CD14-positive monocyte (primary cell): ENCODE measurements around the gene KHDRBS2. TPM values are rescaled to one million over a fixed set of nuclear protein-coding genes. Genes with fewer than 3 reads are reported as not detected.

Experiments used
- DNase-seq, 3 donors: peaks; one replicate each; pipeline ENCODE4 v3.0.0-alpha.2; 2011 to 2022
- H2AFZ ChIP-seq: 2 replicates; pipeline ENCODE4 v1.6.0; 2012; ENCODE audit warnings: mild to moderate bottlenecking, low read depth, low read length, inconsistent platforms; ENCODE audit not compliant: insufficient read depth, poor library complexity, severe bottlenecking
- H3K27ac ChIP-seq, 2 donors: 1 replicate in 1 of 2; 2 replicates in 1 of 2; pipeline ENCODE4 v1.5.1; 2012 to 2013; ENCODE audit warnings: low read length in 2 of 2, control low read depth in 1 of 2, inconsistent platforms in 1 of 2, low read depth in 1 of 2, mild to moderate bottlenecking in 1 of 2
- H3K27me3 ChIP-seq, 2 donors: one replicate each; pipeline versions ENCODE4 v1.6.0 to v1.6.1; 2011 to 2013; ENCODE audit warnings: low read length in 2 of 2; ENCODE audit not compliant: control insufficient read depth in 2 of 2, insufficient read depth in 2 of 2
- H3K36me3 ChIP-seq, 2 donors: replicated peaks in 1 of 2; 1 replicate in 1 of 2; 2 replicates in 1 of 2; pipeline versions ENCODE4 v1.5.1 to v1.6.1; 2012 to 2013; ENCODE audit warnings: low read length in 2 of 2, control low read depth in 1 of 2, inconsistent platforms in 1 of 2, mild to moderate bottlenecking in 1 of 2; ENCODE audit not compliant: insufficient read depth in 2 of 2, control insufficient read depth in 1 of 2
- H3K4me1 ChIP-seq, 2 donors: 1 replicate in 1 of 2; 2 replicates in 1 of 2; pipeline versions ENCODE4 v1.5.1 to v1.6.1; 2012 to 2013; ENCODE audit warnings: low read length in 2 of 2, control low read depth in 1 of 2, inconsistent platforms in 1 of 2, mild to moderate bottlenecking in 1 of 2, moderate library complexity in 1 of 2; ENCODE audit not compliant: insufficient read depth in 2 of 2, control insufficient read depth in 1 of 2
- H3K4me2 ChIP-seq: replicated peaks from 2 replicates; pipeline ENCODE3; 2012; ENCODE audit warnings: low read length, moderate library complexity, mild to moderate bottlenecking; ENCODE audit not compliant: poor library complexity, severe bottlenecking; ENCODE audit errors: extremely low read depth
- H3K4me3 ChIP-seq, 3 experiments: fragments of 200-600 bp in 1 of 3; sonication (generic) in 1 of 3; replicated peaks in 1 of 3; 1 replicate in 2 of 3; 2 replicates in 1 of 3; pipeline ENCODE4 v1.5.1; 2011 to 2013; ENCODE audit warnings: low read length in 3 of 3, mild to moderate bottlenecking in 3 of 3, control low read depth in 2 of 3, low read depth in 2 of 3, inconsistent platforms in 1 of 3, moderate library complexity in 1 of 3
- H3K79me2 ChIP-seq: 2 replicates; pipeline ENCODE4 v1.6.0; 2012; ENCODE audit warnings: mild to moderate bottlenecking, control low read depth, inconsistent platforms, low read length, moderate library complexity; ENCODE audit not compliant: insufficient read depth
- H3K9ac ChIP-seq: 2 replicates; pipeline ENCODE4 v1.6.0; 2017; ENCODE audit warnings: low read length, mild to moderate bottlenecking; ENCODE audit not compliant: insufficient read depth, poor library complexity, severe bottlenecking
- H3K9me3 ChIP-seq, 2 donors: replicated peaks in 1 of 2; 1 replicate in 1 of 2; 2 replicates in 1 of 2; pipeline versions ENCODE4 v1.5.1 to v1.6.1; 2012 to 2013; ENCODE audit warnings: low read length in 2 of 2, control low read depth in 1 of 2; ENCODE audit not compliant: control insufficient read depth in 1 of 2, insufficient read depth in 1 of 2
- H4K20me1 ChIP-seq: 2 replicates; pipeline ENCODE4 v1.6.0; 2012; ENCODE audit warnings: mild to moderate bottlenecking, low read length, control low read depth, moderate library complexity; ENCODE audit not compliant: insufficient read depth
- H3K27ac Mint-ChIP-seq, 7 donors: one replicate each; pipeline ENCODE4 v1.8.0; 2020; ENCODE audit warnings: mild to moderate bottlenecking in 7 of 7, mixed read lengths in 7 of 7, moderate library complexity in 6 of 7, inconsistent platforms in 2 of 7
- H3K27me3 Mint-ChIP-seq, 3 donors: one replicate each; pipeline ENCODE4 v1.8.0; 2021 to 2022; ENCODE audit warnings: low read depth in 3 of 3, mild to moderate bottlenecking in 3 of 3, mixed read lengths in 3 of 3, moderate library complexity in 3 of 3, inconsistent platforms in 1 of 3
- H3K36me3 Mint-ChIP-seq, 2 donors: one replicate each; pipeline ENCODE4 v1.8.0; 2020; ENCODE audit warnings: mixed read lengths in 2 of 2, inconsistent platforms in 1 of 2, mild to moderate bottlenecking in 1 of 2
- H3K4me1 Mint-ChIP-seq: one replicate; pipeline ENCODE4 v1.8.0; 2020; ENCODE audit warnings: mild to moderate bottlenecking, mixed read lengths
- H3K4me3 Mint-ChIP-seq, 2 donors: one replicate each; pipeline ENCODE4 v1.8.0; 2020; ENCODE audit warnings: mild to moderate bottlenecking in 2 of 2, mixed read lengths in 2 of 2, moderate library complexity in 1 of 2
- H3K9me3 Mint-ChIP-seq, 7 donors: one replicate each; pipeline ENCODE4 v1.8.0; 2020 to 2022; ENCODE audit warnings: mixed read lengths in 7 of 7, mild to moderate bottlenecking in 6 of 7, moderate library complexity in 6 of 7, inconsistent platforms in 2 of 7
- WGBS: methylation state at CpG from one replicate; pipeline ENCODE4 v1.1.5; 2013; ENCODE audit warnings: missing lambda C conversion rate; ENCODE audit not compliant: insufficient coverage; 5-methylcytosine and 5-hydroxymethylcytosine counted together
- intact Hi-C, 2 donors: fragments of 100-400 bp; cut with micrococcal nuclease; formaldehyde crosslinking; loops; one replicate each; pipeline versions ENCODE4 v1.15.0 to v1.15.1; 2023
- polyA plus RNA-seq, 3 donors: library from polyadenylated mRNA; depleted of rRNA in 1 of 3; unstranded in 2 of 3; stranded (reverse) in 1 of 3; fragments of 300-500 nt in 2 of 3; fragments of >200 nt in 1 of 3; fragmentation: Illumina TruSeq in 2 of 3; gene quantifications; 1 replicate in 2 of 3; 2 replicates in 1 of 3; pipeline ENCODE4 v1.2.3, GENCODE V29; 2012 to 2021
- TF ChIP-seq, protein P1 (sequence below): fragments of 200-600 bp; IDR thresholded peaks from one replicate; pipeline ENCODE4 v1.8.0; 2022; ENCODE audit warnings: antibody characterized with exemption, mild to moderate bottlenecking

The KHDRBS2 gene
- polyA plus RNA-seq, 3 donors: 0.09 to 0.57 (median 0.14) TPM

DNA sequence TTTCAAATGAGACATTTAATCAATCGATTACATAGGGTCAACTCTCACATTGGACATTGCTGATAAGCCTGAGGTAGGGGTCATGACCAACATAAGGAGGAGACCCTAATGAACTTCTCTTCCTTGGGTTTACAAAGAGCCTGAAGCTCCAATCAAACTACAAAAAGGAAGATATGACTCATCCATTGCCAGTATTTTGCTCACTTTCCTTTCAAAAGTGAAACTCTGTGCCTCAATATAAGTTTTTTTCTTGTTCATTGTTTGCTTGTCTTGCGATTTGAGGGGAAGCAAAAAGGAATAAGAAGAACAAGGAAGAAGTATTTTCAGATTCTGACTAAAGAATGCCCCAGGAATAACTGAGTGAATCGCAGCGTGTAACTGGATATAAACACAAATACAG is 38.8 kb upstream of the KHDRBS2 start:
- H2AFZ ChIP-seq: no peak overlapping the region
- Mint-ChIP-seq H3K4me3 (no peak overlapping the region), H3K27me3 (no peaks in the 10 kb centered on the region), H3K9me3 (peaks cover 0 to 2% (median 0%) of the 10 kb centered on the region in 7 donors), H3K36me3 (no peaks in the 10 kb centered on the region), H3K4me1 (no peaks in the 10 kb centered on the region), H3K27ac (no peak overlapping the region)
- WGBS: no CpG with 5 or more reads among the region's 4 CpGs
- DNase-seq: no peak
- H3K4me1 ChIP-seq: no peaks in the 10 kb centered on the region
- no peaks in the 10 kb centered on the region for H3K36me3 ChIP-seq
- no peaks in the 10 kb centered on the region for H4K20me1 ChIP-seq
- no peaks in the 10 kb centered on the region for H3K9me3 ChIP-seq
- H3K4me2 ChIP-seq: no peak overlapping the region
- H3K4me3 ChIP-seq: no peak overlapping the region
- H3K79me2 ChIP-seq: no peaks in the 10 kb centered on the region
- H3K27ac ChIP-seq: no peak overlapping the region
- H3K9ac ChIP-seq: no peak overlapping the region
- intact Hi-C loops: no loop called here
- no peaks in the 10 kb centered on the region for H3K27me3 ChIP-seq
- TF ChIP-seq, protein P1, sequence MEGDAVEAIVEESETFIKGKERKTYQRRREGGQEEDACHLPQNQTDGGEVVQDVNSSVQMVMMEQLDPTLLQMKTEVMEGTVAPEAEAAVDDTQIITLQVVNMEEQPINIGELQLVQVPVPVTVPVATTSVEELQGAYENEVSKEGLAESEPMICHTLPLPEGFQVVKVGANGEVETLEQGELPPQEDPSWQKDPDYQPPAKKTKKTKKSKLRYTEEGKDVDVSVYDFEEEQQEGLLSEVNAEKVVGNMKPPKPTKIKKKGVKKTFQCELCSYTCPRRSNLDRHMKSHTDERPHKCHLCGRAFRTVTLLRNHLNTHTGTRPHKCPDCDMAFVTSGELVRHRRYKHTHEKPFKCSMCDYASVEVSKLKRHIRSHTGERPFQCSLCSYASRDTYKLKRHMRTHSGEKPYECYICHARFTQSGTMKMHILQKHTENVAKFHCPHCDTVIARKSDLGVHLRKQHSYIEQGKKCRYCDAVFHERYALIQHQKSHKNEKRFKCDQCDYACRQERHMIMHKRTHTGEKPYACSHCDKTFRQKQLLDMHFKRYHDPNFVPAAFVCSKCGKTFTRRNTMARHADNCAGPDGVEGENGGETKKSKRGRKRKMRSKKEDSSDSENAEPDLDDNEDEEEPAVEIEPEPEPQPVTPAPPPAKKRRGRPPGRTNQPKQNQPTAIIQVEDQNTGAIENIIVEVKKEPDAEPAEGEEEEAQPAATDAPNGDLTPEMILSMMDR: no peak

DNA sequence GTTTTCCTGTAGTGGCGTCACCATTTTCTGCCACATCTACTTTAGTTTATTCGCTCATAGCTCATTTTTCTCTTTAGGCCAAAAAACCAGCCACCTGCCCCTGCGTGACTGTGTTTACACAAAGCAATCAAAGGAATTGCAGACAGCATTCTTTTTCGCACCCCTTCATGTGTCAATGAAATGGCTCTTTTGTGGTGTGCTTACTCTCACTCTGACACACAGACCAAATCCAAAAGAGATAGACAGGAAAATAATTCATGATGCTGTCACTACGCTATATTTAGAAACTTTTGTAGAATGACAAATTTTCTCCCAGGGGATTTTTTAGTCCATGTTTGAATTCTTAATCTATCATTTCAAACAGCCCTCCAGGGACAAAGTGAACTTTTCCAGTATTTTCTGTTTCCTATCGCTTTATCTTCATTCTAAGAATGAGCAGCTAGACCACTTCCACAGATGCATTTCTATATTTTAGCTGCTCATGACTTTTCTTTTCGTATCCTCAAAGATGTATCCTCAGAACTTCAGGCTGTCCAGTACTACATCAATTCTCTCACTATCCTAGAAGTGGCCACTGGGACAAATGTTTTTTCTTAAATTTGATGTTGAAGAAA is 37.9 kb upstream of the KHDRBS2 start:
- DNase-seq: no peak
- H3K4me2 ChIP-seq: no peak overlapping the region
- H3K36me3 ChIP-seq: no peaks in the 10 kb centered on the region
- no peaks in the 10 kb centered on the region for H3K4me1 ChIP-seq
- no peak overlapping the region for H2AFZ ChIP-seq
- Mint-ChIP-seq H3K36me3 (no peaks in the 10 kb centered on the region), H3K4me3 (no peak overlapping the region), H3K27me3 (no peaks in the 10 kb centered on the region), H3K9me3 (peaks cover 0 to 2% (median 0%) of the 10 kb centered on the region in 7 donors), H3K4me1 (no peaks in the 10 kb centered on the region), H3K27ac (no peak overlapping the region)
- H3K9ac ChIP-seq: no peak overlapping the region
- no peak overlapping the region for H3K4me3 ChIP-seq
- no peaks in the 10 kb centered on the region for H4K20me1 ChIP-seq
- H3K79me2 ChIP-seq: no peaks in the 10 kb centered on the region
- no peak overlapping the region for H3K27ac ChIP-seq
- TF ChIP-seq, protein P1: no peak
- no peaks in the 10 kb centered on the region for H3K27me3 ChIP-seq
- H3K9me3 ChIP-seq: no peaks in the 10 kb centered on the region
- WGBS: 60% methylated on average over 1 of the region's 7 CpGs
- intact Hi-C loops: no loop called here
